A549 (cell line): ENCODE results near the gene REPS1. TPM values are rescaled to one million over a fixed set of nuclear protein-coding genes. Genes with fewer than 3 reads are reported as not detected.
A peak's percentile ranks its signal among the peaks of the same experiment; 100 is the strongest.

Experiments used
- ATAC-seq, 2 experiments: fragments of 200-7000 bp in 1 of 2; fragments of >200 bp in 1 of 2; cut with Nextera tagmentation in 1 of 2; cut with Tn5 transposase in 1 of 2; 3 replicates each; pipeline versions ENCODE4 v1.8.0 to v1.9.1; 2018 to 2020; ENCODE audit warnings: mild to moderate bottlenecking in 1 of 2, moderate library complexity in 1 of 2
- CTCF ChIA-PET: fragments of 300-600 bp; sonication (Branson Sonifier 250); formaldehyde crosslinking; extraction: SDS; loops from one replicate; lab custom pipeline; 2021; ENCODE audit warnings: antibody characterized with exemption, inconsistent platforms; lab: Yijun Ruan, JAX
- POLR2A ChIA-PET: fragments of 350-600 bp; formaldehyde crosslinking; extraction: SDS; loops from one replicate; lab custom pipeline; 2021; ENCODE audit warnings: antibody characterized with exemption, inconsistent platforms; lab: Yijun Ruan, JAX
- DNase-seq, 2 experiments: peaks; one replicate each; pipeline versions ENCODE4 v3.0.0 to v3.0.0-alpha.2; 2011 to 2016; ENCODE audit warnings: low read depth in 1 of 2, low spot score in 1 of 2
- FAIRE-seq: peaks from 2 replicates; lab custom pipeline; 2011; peaks lifted over from hg19 to GRCh38; lab: Jason Lieb, UNC
- H3K27ac ChIP-seq, 2 experiments: fragments of >200 bp; sonication (Bioruptor Twin); formaldehyde crosslinking; 3 replicates each; pipeline ENCODE4 v1.5.1; 2016 to 2017
- H3K4me1 ChIP-seq: fragments of >200 bp; sonication (Bioruptor Twin); formaldehyde crosslinking; 3 replicates; pipeline ENCODE4 v1.6.1; 2016
- H3K4me2 ChIP-seq: fragments of >200 bp; sonication (Bioruptor Twin); formaldehyde crosslinking; 3 replicates; pipeline ENCODE4 v1.6.1; 2016
- H3K4me3 ChIP-seq: fragments of >200 bp; sonication (Bioruptor Twin); formaldehyde crosslinking; 3 replicates; pipeline ENCODE4 v1.5.1; 2016
- H3K9me3 ChIP-seq: fragments of >200 bp; sonication (Bioruptor Twin); formaldehyde crosslinking; 3 replicates; pipeline ENCODE4 v1.6.1; 2016
- BCL3 ChIP-seq: fragments of >200 bp; sonication (Bioruptor Twin); formaldehyde crosslinking; IDR thresholded peaks from 3 replicates; pipeline ENCODE4 v1.6.1; 2016
- CBX2 ChIP-seq: fragments of 200-600 bp; sonication (generic); IDR thresholded peaks from 2 replicates; pipeline ENCODE4 v1.6.1; 2016; ENCODE audit warnings: low read depth, mild to moderate bottlenecking, borderline replicate concordance
- CHD4 ChIP-seq: fragments of 200-600 bp; sonication (generic); IDR thresholded peaks from 2 replicates; pipeline ENCODE4 v1.6.1; 2016; ENCODE audit warnings: antibody characterized with exemption, mild to moderate bottlenecking, borderline replicate concordance
- CTCF ChIP-seq: fragments of >200 bp; sonication (Bioruptor Twin); formaldehyde crosslinking; IDR thresholded peaks from 3 replicates; pipeline ENCODE4 v1.5.1; 2016
- FOSL2 ChIP-seq, 2 experiments: fragments of 450-650 bp in 1 of 2; fragments of >200 bp in 1 of 2; sonication (Bioruptor Twin) in 1 of 2; formaldehyde crosslinking; IDR thresholded peaks; 2 replicates each; pipeline versions ENCODE4 v1.5.0 to v1.6.1; 2016 to 2020; ENCODE audit warnings: mild to moderate bottlenecking in 1 of 2, moderate library complexity in 1 of 2
- FOXS1 ChIP-seq: fragments of 250-450 bp; sonication (Bioruptor Pico); IDR thresholded peaks from 2 replicates; pipeline ENCODE4 v1.5.0; 2020; ENCODE audit warnings: mild to moderate bottlenecking, moderate library complexity
- HDAC2 ChIP-seq: fragments of 200-600 bp; sonication (generic); IDR thresholded peaks from 2 replicates; pipeline ENCODE4 v1.6.1; 2016
- HOXB5 ChIP-seq: fragments of 250-450 bp; sonication (Bioruptor Pico); IDR thresholded peaks from 2 replicates; pipeline ENCODE4 v1.5.0; 2020; ENCODE audit warnings: mild to moderate bottlenecking, moderate library complexity
- JUN ChIP-seq, 2 experiments: fragments of >200 bp; sonication (Bioruptor Twin); formaldehyde crosslinking; IDR thresholded peaks; 2 replicates in 1 of 2; 3 replicates in 1 of 2; pipeline ENCODE4 v1.6.1; 2016 to 2017
- JUNB ChIP-seq: fragments of >200 bp; sonication (Bioruptor Twin); formaldehyde crosslinking; IDR thresholded peaks from 2 replicates; pipeline ENCODE4 v1.6.1; 2016
- KDM1A ChIP-seq: fragments of 200-600 bp; sonication (generic); IDR thresholded peaks from 2 replicates; pipeline ENCODE4 v1.6.1; 2016; ENCODE audit warnings: low read depth, mild to moderate bottlenecking
- MAX ChIP-seq: IDR thresholded peaks from 2 replicates; pipeline ENCODE4 v1.6.1; 2012
- NPAS2 ChIP-seq: fragments of 250-450 bp; sonication (Bioruptor Pico); IDR thresholded peaks from 2 replicates; pipeline ENCODE4 v1.8.0; 2022; ENCODE audit warnings: mild to moderate bottlenecking, moderate library complexity, borderline replicate concordance
- NR3C1 ChIP-seq: fragments of >200 bp; sonication (Bioruptor Twin); formaldehyde crosslinking; IDR thresholded peaks from 3 replicates; pipeline ENCODE4 v1.6.1; 2017
- PHF8 ChIP-seq: fragments of 200-600 bp; sonication (generic); IDR thresholded peaks from 2 replicates; pipeline ENCODE4 v1.6.1; 2016; ENCODE audit warnings: low read depth, mild to moderate bottlenecking, antibody characterized with exemption, moderate library complexity, borderline replicate concordance
- POLR2A ChIP-seq: IDR thresholded peaks from 2 replicates; pipeline ENCODE4 v1.6.1; 2012; ENCODE audit warnings: mild to moderate bottlenecking, low read length
- RARB ChIP-seq: fragments of 250-450 bp; sonication (Bioruptor Pico); IDR thresholded peaks from 2 replicates; pipeline ENCODE4 v1.8.0; 2021; ENCODE audit warnings: mild to moderate bottlenecking, moderate library complexity
- TFCP2L1 ChIP-seq: fragments of 250-450 bp; sonication (Bioruptor Pico); IDR thresholded peaks from 2 replicates; pipeline ENCODE4 v1.5.0; 2021; ENCODE audit warnings: mild to moderate bottlenecking
- USF2 ChIP-seq: fragments of 450-650 bp; IDR thresholded peaks from 2 replicates; pipeline ENCODE4 v1.6.1; 2014; ENCODE audit warnings: antibody characterized with exemption
- WGBS: methylation state at CpG from one replicate; pipeline ENCODE4 v1.1.6; 2017; ENCODE audit errors: missing lambda C conversion rate; 5-methylcytosine and 5-hydroxymethylcytosine counted together
- polyA plus RNA-seq, 4 experiments: library from polyadenylated mRNA; depleted of rRNA in 3 of 4; stranded (reverse); fragments of >200 nt; fragmentation: RNase III in 1 of 4; extraction: RNeasy Plus Mini Kit Qiagen cat#74134 plus additional on column Dnase treatment in 1 of 4; gene quantifications; 2 replicates in 3 of 4; 3 replicates in 1 of 4; pipeline ENCODE4 v1.2.3, GENCODE V29; 2011 to 2017

Gene REPS1
- polyA plus RNA-seq, 2 of the 4 experiments (the other 2 are of a cell fraction), result 16.3 to 36.4 TPM

- ChIA-PET POLR2A (no interaction called here), CTCF (no interaction called here)
- 0% methylated on average over 5 of the region's 77 CpGs for whole genome bisulfite sequencing
- H3K4me2 ChIP-seq, result peak within 1 kb of the TSS; percentile 82
- no peaks in the 10 kb centered on the region for H3K9me3 ChIP-seq
- TF ChIP-seq USF2 (peak; percentile 78), JUNB (no peak), PHF8 (peak; percentile 43; the same call in 1 of the 2 replicates), CTCF (no peak), KDM1A (no peak), BCL3 (no peak), RARB (CRISPR knock-in tag) (no peak), NR3C1 (no peak), TFCP2L1 (no peak), POLR2A (peak; percentile 5; the same call in 1 of the 2 replicates), MAX (peak; percentile 74), JUN (IDR thresholded peaks at IDR 0.05) (peak in 1 of 2 experiments; percentile 36; a peak in 1 of 5 replicates), HOXB5 (CRISPR knock-in tag) (no peak), FOSL2 (IDR thresholded peaks at IDR 0.05) (no peak), FOSL2 (CRISPR knock-in tag; IDR thresholded peaks at IDR 0.05) (no peak), FOXS1 (no peak), HDAC2 (peak; percentile 68; the same call in 1 of the 2 replicates)
- H3K27ac ChIP-seq, result peak within 1 kb of the TSS; percentile 83 to 94
- peak within 1 kb of the TSS; percentile 86 for H3K4me3 ChIP-seq
- ATAC-seq (peak; percentile 87 to 96), DNase-seq (peak; percentile 42 to 63), FAIRE-seq (no peak)
- peaks cover 9% of the 10 kb centered on the region; the same call in 2 of the 3 replicates for H3K4me1 ChIP-seq
Observed at GRCh38 chr6:139028658-139029469, 40.8 kb upstream of the REPS1 start, which contains the start of gene ABRACL. Gene ABRACL, plus strand, starts transcription at chr6:139028745. Its CDS starts 5,416 bp downstream, at chr6:139034161.

- WGBS, result 5% methylated on average over 14 of the region's 14 CpGs
- FAIRE-seq (no peak), DNase-seq (no peak), ATAC-seq (no peak)
- CTCF ChIA-PET, result interaction anchor here (0.6 kb wide), 1 partner anchor 15 kb away, joined by 4 read pairs; no protein-coding TSS in a partner anchor
- POLR2A ChIA-PET, result no interaction called here
- H3K9me3 ChIP-seq, result no peaks in the 10 kb centered on the region
- TF ChIP-seq NPAS2 (CRISPR knock-in tag) (no peak), CBX2 (no peak), CHD4 (no peak)
- peak overlapping the region; percentile 82 for H3K4me2 ChIP-seq
- H3K4me3 ChIP-seq, result peak overlapping the region; percentile 86
- peak overlapping the region; percentile 83 to 94 for H3K27ac ChIP-seq
- peaks cover 9% of the 10 kb centered on the region; the same call in 2 of the 3 replicates for H3K4me1 ChIP-seq
Observed at GRCh38 chr6:139028215-139028657, 40.2 kb upstream of the REPS1 start.
